GM18520 (cell line): ENCODE measurements around the gene SNRNP27.

Experiments
- ATAC-seq: cut with Tn5 transposase; IDR thresholded peaks from one replicate; pipeline ENCODE4 v1.9.1; 2021; ENCODE audit not compliant: unreplicated experiment

Gene SNRNP27

DNA sequence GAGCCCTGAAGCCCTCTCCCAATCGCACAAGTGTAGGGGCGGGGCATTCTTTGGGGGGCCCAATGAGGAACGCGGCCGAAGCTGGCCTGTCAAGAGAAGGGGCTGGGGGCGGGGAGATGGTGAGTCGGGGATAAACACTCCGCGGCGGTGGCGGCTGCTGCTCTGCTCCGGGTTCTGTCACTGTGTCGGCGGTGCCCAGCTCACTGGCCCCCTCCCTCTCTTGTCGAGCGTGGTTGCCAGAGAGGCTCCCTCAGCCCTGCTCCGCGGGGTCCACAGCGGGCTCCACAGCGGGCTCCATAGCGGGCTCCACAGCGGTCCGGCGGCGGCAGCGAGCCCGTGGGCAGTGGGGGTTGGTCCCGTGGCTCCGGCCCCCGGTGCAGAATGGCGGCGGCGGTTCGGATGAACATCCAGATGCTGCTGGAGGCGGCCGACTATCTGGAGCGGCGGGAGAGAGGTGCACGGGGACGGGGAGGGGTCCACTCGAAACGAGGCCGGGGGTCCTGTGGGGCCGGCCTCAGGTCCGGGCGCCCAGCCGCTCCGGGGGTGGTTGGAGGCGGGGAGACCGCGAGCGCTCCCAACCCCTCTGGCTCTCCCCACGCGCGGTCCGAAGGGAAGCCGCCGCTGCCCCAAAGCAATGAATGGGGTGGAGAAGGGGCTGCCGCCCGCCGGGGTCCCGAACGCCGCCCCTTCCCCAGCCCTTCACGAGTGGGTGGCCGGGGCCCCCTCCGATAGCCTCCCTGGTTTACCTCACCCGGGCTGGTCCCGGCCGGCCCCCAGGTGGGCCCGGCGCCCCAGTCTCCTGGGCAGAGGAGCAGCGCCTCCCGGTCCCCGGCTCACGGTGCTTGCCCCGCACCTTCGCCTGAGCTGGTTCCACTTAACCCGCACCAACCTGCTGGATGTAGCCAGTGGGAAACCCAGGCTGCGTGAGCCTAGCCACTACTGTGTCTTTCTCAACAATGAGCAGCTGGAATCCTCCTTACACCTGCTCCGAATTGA, 21.5 kb downstream of the SNRNP27 start, which contains the start of gene MXD1:
Gene MXD1, plus strand, starts transcription at position 160 of the 996 bp plus-strand sequence. Its CDS starts 222 bp downstream, at position 382.
- no peak for ATAC-seq

DNA sequence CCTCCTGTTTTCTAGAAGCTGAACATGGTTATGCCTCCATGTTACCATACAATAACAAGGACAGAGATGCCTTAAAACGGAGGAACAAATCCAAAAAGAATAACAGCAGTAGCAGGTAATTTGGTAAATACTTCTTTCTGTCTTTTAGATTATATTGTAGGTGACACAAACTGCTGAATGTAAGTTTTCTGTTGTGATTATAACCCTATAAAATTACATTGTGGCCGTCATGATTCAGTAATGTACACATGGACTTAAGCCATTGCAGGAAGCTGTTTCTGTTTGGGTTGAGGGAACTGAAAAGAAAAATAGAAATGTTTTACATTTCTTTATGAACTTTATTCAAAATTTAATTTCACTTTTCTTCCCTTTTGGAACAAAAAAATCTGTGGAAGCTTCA, 22.4 kb downstream of the SNRNP27 start:
- ATAC-seq: no peak

DNA sequence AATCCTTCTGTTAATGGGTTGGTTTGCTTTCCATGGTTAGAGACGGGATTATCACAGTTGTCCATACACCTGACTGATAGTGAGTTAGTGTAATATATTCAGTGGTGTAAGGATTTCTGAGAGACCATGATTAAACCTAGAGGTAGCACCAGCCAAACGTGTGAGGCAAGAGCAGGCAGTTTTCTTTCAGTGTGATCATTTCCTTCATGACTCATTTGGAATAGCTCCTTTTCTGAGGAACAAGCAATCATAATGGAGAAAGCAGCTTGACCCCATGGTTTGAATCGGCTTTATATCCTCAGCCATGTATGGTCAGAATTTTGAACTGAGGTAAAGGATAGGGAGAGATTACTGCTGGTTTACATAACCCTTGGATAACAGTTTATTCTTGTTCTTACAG, 24.1 kb downstream of the SNRNP27 start:
- ATAC-seq: no peak

DNA sequence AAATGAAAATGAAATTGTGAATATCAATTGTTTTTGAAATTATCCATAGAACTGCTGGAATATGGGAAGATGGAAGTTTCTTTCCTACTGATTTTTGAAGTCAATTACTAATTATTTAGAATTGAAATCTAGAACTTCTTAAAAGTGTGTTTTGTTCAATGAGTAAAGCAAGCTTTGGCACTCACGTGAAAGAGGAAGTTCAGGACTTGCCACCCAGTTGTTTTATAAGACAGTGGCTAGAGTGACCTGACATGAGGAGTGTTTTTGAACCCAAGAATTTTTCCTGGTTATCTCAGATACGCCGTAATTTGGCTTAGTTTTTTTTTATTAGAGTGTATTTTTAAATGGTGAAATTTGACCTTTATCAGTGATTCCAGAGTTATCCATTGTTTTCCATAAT, 24.6 kb downstream of the SNRNP27 start:
- no peak for ATAC-seq

DNA sequence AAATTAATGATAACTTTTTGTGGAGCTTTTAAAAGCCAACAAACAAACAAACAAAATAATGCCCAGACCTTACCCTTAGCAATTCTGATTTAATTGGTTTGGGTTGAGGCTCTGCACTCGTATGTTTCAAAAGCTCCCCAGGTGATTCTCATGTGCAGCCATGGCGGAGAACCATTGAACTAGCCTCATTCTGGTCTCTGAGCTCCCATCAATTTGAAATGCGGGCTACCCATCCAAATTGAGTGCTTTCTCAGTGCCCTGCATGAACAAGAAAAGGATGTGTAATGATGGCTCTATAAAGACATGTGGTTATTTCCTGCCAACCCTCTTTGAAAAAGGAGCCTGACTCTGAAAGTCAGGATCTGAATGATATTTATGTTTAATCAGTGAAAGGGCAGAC, 29.4 kb downstream of the SNRNP27 start:
- ATAC-seq: no peak

DNA sequence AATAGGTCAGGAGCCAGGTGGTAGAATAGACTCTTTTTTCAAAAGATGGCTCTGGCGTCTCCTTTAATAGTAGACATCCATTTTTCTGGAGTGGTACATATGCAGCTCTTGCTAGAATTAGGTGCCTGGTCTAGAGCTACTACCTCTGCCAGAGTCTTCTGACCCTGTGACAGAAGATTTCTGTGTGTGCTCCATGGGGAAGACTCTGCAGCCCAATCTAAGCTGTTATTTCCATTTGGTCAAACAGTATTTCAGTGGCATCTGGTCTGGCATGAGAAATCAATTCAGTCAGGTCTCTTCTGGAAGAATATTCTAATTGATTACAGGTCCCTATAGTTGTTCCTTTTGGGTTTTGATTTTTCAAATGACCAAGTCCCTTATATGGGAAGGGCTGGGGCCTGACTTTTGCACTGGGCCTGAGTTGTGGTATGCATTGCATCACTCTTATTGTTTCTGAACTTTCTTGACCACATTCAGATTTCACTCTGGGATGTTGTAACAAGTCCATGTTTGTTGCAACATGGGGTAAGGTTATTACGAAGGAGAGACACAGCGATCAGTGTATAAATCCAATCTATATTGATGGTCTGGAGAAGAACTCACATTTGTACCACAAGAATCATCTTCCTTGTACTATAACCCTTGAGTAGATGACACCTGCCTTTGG, 33.2 kb downstream of the SNRNP27 start:
- ATAC-seq: no peak

DNA sequence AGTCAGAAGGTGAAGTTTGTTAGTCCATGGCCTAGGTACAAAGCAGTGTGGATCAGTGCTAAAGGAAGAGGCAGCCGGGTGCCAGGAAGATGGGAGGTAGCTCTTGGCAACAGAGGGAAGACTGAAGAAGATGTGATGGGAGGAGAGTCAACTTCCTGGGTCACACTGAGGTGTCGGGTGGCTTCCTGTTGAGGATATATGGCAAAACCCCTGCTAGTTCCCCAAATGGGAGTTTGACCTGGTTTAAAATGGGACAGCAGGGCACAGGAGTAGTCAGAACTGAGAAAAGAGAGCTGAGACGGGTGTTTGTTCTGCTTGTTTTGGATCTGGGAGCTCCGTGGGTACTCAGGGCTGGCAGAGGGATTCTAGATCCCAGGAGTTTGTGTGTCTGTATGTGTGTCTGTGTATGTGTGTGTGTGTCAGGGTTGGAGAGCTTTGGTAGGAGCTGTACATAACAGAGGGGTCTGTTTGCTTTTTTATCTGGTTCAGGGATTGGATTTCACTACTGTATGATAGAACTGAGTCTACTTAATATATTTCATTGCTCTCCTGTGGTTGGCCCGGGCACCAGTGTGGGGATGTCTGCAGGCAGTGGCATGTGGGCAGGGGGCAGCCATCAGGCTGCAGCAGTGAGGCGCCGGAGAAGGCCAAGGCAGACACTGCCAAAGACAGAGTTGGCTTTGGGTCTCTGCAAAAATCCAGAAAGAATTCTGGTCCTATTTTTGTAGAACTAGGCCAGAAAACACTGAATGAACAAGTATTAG, 38.3 kb downstream of the SNRNP27 start:
- no peak for ATAC-seq

DNA sequence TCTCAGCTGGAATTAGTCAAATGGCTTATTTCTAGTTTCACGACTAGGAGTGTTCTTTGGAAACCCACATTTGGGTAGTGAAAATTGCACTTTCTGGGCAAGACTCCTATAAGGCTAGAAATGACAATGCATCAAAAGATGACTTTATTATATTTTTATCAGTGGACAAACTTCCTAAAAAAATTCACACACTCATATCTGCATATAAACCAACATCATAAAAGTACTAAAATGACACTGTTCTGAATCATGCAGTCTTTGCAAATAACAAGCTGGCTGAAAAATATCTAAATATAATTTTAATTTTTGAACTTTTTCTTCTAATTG, 38.8 kb downstream of the SNRNP27 start:
- no peak for ATAC-seq

DNA sequence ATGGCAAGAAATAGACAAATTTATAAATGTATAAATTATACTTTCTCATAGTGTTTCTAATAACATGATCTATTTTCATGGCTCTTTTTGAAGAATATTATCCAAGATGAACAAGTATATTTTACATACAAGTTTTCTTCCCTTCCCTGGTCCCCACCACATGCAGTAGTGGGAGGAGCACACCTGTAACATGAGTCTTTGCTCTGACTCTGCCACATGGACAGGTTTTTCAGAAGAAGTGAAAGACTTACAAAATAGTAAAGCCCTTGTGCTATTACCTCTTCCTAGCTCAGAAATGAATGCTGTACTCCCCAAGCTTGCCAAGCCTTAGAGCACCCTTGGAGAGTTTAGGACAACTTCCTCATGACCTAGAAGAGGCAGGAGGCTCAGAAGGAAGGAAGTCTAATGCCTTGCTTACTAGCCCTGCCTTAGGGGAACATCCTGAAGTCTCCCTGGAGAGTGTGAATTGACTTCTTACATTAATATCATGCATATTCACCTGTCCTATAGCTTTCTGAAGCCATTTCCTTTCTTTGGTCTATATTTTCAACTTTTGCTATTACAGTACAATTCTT, 39.6 kb downstream of the SNRNP27 start:
- no peak for ATAC-seq

DNA sequence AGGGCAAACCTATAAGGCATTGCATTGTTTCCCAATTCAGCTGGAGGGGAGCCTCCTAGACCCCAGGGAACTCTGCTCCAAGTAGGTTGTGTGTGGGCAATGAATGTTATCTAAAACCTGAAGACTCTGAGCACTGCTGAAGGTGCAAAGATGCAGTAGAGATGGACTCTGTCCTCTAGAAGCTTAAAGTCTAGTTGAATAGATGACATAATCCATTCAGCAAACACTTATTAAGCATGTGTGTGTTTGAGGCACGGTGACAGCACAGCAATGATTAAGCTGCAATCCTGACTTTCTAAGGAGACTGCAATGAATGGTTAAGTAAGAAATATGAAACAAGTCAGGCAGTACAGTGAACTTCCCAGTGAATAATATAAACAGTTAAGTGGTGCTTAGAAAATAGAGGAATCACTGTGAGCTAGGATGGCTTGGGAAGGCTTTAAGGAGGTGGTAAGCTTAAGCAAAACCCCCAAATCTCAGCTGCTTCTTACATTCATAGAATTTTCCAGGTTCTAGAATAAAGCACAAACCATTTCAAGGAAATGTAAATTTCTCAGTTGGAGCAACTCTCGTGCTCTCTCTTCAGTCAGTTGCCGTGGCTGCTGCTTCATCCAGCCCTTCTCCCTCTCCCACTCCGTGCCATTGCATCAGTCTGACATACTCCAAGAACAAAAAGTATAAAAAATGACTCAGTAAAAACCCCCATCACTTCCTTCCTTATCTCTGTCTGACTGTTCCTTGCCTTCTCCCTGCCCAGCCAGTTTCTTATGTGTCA, 40.3 kb downstream of the SNRNP27 start:
- no peak for ATAC-seq

DNA sequence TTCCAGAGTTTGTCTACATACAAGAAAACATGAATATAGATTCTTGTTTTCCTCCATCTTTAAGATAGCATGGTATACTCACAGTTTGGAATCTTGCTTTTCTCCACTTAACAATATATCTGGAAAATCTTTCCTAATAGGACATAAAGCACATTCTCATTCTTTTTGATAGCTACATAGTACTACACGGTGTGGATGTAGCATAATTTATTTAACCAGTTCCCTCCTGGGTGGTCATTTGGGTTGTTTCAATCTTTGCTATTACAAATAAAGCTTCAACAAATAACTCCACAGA, 40.8 kb downstream of the SNRNP27 start:
- ATAC-seq: no peak

DNA sequence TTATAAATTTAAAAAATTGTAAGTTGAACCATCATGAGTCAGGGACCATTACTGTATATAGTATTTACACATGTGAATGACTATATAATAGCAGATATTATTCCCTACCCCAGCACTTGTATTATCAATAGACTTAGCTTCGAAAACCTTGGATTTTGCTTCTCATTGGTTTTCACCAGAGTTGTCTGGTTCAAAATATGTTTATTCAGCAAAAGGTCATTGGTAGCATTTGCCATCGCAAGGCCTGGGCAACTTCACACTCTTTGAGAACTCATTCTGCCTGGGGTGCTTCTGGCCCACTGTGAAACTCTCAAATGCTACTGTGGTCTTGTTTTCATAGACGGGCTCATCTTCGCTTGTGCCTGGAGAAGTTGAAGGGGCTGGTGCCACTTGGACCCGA, 41.3 kb downstream of the SNRNP27 start:
- no peak for ATAC-seq

DNA sequence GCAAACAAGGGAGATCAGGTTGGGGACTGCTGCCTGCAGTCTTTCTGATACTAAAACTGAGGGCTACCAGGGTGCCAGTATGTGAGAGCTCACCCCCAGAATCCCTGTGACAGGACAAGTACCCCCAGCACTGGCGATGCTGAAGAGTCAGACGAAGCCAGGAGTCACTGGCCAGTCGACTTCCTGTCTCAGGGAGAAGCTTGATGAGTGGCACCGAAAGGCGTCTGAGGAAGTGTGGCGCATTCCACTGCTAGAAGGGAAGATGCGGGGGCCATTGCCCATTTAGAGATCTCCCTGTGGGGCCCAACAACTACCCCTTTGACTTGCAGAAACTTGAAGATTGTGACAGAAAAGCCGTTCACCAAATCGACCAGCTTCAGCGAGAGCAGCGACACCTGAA, 43.1 kb downstream of the SNRNP27 start:
- no peak for ATAC-seq

DNA sequence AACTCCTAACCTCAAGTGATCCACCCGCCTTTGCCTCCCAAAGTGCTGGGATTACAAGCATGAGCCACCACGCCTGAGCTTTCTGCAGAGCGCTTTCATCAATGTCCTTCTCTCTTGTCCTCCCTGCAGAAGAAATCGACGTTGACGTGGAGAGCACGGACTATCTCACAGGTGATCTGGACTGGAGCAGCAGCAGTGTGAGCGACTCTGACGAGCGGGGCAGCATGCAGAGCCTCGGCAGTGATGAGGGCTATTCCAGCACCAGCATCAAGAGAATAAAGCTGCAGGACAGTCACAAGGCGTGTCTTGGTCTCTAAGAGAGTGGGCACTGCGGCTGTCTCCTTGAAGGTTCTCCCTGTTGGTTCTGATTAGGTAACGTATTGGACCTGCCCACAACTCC, 44.2 kb downstream of the SNRNP27 start:
- ATAC-seq: no peak

DNA sequence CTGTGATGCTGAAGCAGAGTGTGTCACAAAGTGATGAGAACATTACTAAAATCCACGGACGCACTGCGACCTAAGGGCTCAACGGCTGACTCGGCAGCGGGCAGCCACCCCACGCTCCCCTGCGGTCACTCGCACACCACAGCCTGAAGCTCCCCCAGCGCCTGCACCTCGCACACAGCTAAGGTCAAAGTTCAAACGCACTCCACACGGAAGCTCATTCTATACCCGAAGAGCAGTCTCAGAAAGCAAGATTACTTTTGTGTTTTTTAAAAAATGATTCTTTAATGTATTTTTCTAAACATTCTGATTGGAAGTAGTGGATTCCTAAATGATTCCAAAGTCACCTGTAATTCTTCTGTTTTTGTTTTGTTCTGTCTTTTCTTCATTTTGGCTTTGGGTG, 46.0 kb downstream of the SNRNP27 start:
- ATAC-seq: no peak

DNA sequence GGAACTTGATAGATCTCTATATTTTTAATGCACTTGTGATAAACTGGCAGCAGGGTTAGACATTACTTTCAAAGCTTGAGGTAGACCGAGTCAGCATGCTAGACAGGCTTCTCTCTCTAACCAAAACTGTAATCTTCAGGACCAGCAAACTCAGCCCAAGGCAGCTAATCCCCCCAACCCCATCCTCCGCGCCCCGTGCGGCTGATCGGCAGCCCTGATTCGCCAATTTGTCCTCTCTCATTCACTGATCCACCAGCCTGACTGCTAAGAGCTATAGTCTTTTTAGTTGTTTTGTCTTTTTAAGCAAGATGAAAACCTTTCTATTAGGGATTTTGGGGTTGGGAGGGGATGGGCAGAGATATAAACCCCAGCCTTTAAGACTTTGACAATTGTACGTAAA, 46.9 kb downstream of the SNRNP27 start:
- ATAC-seq: no peak

DNA sequence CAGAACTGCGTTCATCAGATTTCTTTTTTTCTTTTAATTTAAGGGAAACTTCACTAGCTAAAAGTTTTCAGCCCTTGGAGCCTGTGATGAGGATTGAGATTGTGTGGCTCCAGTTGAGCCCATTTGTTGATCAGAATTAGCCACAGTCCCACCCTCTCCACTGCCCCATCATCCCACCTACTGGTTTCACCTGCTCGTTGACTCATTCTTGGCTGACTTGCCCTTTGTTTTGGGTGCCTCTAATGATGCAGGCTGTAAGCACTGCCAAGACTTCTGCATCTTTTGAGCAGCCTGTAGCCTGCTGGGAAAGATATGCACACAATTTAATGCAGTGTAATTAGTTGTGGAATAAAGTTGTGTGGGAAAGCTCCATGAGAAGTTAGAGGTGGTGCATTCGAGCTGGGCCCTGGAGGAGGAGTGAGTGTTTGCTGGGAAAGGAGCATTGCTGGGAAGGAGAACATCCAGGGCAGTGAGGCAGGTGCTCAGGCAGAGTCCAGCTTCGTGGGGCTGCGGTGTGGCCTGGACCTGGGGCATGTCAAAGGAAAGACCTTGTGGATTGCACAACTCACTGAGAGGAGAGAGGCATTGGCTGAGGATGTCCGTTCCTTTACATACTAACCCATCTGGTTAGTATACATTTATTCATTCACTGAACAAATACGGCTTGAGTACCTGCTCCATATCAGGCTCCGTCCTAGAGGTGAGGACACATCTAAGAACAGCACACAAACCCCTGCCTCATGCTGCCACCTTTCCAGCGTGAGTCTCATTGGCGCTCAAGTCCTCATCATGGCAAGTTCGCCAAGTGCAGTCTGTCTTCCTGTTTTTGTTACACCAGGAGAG, 49.5 kb downstream of the SNRNP27 start:
- no peak for ATAC-seq

DNA sequence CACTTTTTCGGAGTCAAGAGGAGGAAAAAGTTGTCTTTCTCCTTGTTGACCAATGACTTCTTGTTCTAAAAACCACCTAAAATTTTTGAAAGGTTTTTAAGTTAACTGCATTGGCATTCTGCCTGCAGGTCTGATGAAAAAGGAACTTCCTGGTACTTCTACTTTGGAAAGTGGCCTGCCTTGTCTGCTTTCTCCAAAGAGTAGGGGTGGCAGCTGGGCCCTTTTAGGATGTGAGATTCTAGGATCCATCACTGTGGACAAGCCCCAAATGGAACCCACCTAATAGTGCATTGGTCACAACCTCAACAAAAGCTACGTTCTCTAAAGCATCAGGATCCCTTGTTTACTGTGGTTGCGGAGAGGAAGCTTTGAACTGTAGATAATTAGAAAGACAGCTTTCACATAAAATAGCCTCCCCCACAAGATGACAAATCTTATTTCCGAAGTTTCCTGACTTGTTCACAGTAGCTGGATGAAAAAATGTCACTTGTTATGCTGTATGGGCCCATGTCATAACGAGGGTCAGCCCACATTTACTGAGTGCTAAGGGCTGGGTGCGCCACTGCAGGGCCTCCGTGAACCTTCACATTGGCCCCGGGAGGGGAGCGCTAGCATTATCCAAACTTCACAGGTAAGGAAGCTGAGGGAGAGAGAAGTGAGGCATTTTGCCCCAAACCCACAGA, 50.2 kb downstream of the SNRNP27 start:
- no peak for ATAC-seq

DNA sequence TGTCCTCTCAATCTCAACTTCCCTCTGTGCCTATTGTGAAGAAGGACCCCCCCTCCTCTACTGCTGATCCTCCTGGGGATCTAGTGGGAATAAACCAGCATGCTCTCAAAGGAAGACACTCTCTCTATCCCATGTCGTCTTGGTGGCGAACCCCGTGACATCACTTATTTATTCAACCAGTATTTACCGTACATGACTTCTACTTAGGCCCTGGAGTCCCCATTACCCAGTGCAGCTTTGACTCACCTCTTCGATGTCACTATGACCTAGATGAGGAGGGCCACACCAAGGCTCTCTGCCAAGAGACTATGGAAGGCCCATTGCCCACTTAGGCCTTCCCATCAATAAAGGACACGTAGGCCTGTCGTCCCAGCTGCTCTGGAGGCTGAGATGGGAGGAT, 51.0 kb downstream of the SNRNP27 start:
- no peak for ATAC-seq
